C4-2B (cell line): ENCODE data around the gene SAP30L.

Experiments used
- H3K27ac ChIP-seq: fragments of 450-650 bp; 2 replicates; pipeline ENCODE4 v1.5.1; 2017
- ZFX ChIP-seq: fragments of 450-650 bp; IDR thresholded peaks from 2 replicates; pipeline ENCODE4 v1.6.1; 2017
- TF ChIP-seq, protein P1 (sequence below): fragments of 450-650 bp; conservative IDR thresholded peaks from 2 replicates; pipeline ENCODE4 v1.5.1; 2017; ENCODE audit warnings: mild to moderate bottlenecking

Gene SAP30L

DNA sequence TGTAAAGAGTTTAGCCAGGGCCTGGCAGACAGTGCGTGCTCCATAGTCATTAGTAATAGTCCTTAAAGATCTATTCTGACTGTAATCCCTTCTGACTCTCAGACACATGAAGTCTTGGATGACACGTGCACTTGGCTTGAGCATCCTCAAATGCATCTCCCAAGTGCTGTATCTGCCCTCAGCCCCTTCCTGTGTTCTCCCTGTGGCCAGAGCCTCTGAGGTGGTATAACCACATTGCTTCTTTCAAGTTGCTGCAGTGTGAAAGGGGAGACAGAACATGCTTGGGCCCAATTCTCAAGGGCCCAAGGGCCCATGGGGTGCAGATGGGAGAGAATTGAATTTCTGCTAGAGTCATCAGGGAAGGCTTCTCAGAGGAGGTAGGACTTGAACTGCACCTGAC lies 62.3 kb downstream of the SAP30L start:
- H3K27ac ChIP-seq: no peak overlapping the region
- no peak for TF ChIP-seq ZFX
- TF ChIP-seq, protein P1, sequence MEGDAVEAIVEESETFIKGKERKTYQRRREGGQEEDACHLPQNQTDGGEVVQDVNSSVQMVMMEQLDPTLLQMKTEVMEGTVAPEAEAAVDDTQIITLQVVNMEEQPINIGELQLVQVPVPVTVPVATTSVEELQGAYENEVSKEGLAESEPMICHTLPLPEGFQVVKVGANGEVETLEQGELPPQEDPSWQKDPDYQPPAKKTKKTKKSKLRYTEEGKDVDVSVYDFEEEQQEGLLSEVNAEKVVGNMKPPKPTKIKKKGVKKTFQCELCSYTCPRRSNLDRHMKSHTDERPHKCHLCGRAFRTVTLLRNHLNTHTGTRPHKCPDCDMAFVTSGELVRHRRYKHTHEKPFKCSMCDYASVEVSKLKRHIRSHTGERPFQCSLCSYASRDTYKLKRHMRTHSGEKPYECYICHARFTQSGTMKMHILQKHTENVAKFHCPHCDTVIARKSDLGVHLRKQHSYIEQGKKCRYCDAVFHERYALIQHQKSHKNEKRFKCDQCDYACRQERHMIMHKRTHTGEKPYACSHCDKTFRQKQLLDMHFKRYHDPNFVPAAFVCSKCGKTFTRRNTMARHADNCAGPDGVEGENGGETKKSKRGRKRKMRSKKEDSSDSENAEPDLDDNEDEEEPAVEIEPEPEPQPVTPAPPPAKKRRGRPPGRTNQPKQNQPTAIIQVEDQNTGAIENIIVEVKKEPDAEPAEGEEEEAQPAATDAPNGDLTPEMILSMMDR: no peak

DNA sequence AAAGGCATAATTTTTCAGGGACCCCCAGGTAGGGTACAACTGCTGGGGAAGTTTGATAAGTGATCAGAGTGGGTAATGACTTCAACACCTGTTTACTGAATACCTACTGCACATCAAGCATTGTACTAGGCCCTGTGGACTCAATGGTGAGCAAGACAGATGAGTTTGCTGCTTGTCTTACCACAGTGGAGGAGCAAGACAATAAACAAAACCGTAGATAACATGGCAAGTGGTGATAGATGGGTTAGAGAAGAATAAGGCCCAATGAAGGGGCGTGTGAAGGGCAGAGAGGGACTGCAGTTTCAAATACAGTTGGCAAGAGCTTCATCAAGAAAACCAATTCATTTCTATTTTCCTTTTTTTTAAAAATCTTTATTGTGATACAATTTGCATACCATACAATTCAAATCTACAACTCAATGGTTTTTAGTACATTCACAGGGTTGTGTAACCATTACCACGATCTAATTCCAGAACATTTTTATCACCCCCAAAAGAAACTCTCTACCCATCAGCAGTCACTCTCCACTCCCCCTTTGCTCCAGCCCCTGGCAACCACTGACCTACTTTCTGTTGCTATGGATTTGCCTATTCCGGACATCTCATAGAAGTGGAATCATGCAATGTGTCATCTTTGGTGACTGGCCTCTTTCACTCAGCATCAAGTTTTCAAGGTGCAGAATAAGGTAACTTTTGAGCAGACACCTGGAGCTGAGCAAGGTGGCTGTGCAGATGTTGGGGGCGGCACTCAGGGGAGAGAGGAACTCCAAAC lies 64.2 kb downstream of the SAP30L start:
- TF ChIP-seq, protein P1: no peak
- TF ChIP-seq ZFX: no peak
- no peak overlapping the region for H3K27ac ChIP-seq
